Activated CD4-positive, alpha-beta memory T cell treated with anti-CD3 and anti-CD28 coated beads, Interleukin-2, amount 10 ng/mL, durations not matched to agents 7 days and 5 days (primary cell): ENCODE results near the gene CD48. TPM values are rescaled to one million over a fixed set of nuclear protein-coding genes. Genes with fewer than 3 reads are reported as not detected.

Experiments used
- CTCF ChIA-PET: fragments of 350-600 bp; sonication (Branson Sonifier 250); formaldehyde crosslinking; loops from one replicate; lab custom pipeline; 2021; ENCODE audit warnings: antibody characterized with exemption, inconsistent platforms; lab: Charles Lee
- POLR2A ChIA-PET: fragments of 350-600 bp; sonication (Branson Sonifier 250); formaldehyde crosslinking; loops from one replicate; lab custom pipeline; 2021; ENCODE audit warnings: antibody characterized with exemption; lab: Charles Lee
- DNase-seq: peaks from one replicate; pipeline ENCODE4 v3.0.0-alpha.2; 2020
- H3K27ac Mint-ChIP-seq: one replicate; pipeline ENCODE4 v1.8.0; 2021; ENCODE audit warnings: mild to moderate bottlenecking, mixed read lengths
- H3K27me3 Mint-ChIP-seq: one replicate; pipeline ENCODE4 v1.8.0; 2021; ENCODE audit warnings: mixed read lengths
- H3K36me3 Mint-ChIP-seq: one replicate; pipeline ENCODE4 v1.8.0; 2021; ENCODE audit warnings: low read depth, mixed read lengths
- H3K4me1 Mint-ChIP-seq: one replicate; pipeline ENCODE4 v1.8.0; 2021; ENCODE audit warnings: mixed read lengths
- H3K4me3 Mint-ChIP-seq: one replicate; pipeline ENCODE4 v1.8.0; 2021; ENCODE audit warnings: mild to moderate bottlenecking, mixed read lengths
- H3K9me3 Mint-ChIP-seq: one replicate; pipeline ENCODE4 v1.8.0; 2021; ENCODE audit warnings: mixed read lengths
- total RNA-seq, 2 experiments: library from RNA; stranded (reverse); gene quantifications; one replicate each; pipeline ENCODE4 v1.2.3, GENCODE V29; 2021

The CD48 gene
- total RNA-seq, 2 experiments from 2014 or later, result 403 to 404 TPM

DNA sequence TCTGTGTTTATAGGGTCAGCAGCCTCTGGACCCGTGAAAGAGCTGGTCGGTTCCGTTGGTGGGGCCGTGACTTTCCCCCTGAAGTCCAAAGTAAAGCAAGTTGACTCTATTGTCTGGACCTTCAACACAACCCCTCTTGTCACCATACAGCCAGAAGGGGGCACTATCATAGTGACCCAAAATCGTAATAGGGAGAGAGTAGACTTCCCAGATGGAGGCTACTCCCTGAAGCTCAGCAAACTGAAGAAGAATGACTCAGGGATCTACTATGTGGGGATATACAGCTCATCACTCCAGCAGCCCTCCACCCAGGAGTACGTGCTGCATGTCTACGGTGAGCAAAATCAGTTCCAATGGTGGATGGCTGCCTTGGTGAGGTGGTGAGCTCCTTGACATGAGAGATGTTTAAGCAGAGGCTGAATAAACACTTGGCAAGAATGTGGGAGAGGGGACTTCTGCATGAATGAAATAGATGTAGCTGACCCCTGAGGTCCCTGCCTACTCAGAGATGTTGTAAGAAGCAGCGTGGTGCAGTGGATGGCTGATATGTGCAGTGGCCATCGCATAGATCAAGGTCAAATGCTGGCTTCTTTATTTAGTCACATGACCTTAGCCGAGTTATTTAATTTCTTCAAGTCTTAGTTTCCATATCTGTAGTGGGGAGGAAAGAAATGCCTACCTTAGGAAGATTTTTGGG is 36.7 kb upstream of the CD48 start:
- ChIA-PET CTCF (interaction anchor here (0.6 to 2.2 kb wide), 6 partner anchors 10 to 88 kb away, joined by 3 to 7 read pairs (median 4); partner anchors contain the start of gene SLAMF7), POLR2A (no interaction called here)
- DNase-seq, result no peak
- no peak overlapping the region for H3K27ac Mint-ChIP-seq
- H3K4me1 Mint-ChIP-seq, result peaks cover 53% of the 10 kb centered on the region
- no peaks in the 10 kb centered on the region for H3K27me3 Mint-ChIP-seq
- no peak overlapping the region for H3K4me3 Mint-ChIP-seq
- H3K9me3 Mint-ChIP-seq, result no peaks in the 10 kb centered on the region
- peaks cover 5% of the 10 kb centered on the region for H3K36me3 Mint-ChIP-seq

DNA sequence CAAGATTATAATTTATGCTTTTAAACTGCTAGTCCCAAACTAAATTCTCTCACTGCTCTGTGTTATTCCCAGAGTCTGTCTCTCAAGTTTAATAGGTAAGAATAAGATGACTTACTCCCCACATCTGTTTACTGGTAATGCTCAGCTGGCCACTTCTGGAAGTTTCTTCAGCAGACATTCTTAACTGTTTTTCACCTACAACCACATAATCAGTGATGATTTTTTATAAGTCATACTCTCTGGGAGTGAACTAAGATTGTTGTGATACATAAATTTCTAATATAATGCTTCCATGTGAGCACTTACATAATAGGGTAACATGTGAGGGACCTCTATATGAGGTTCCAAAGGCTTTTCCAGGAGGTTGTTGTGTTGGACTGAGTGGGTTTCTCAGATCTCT is 36.1 kb upstream of the CD48 start:
- Mint-ChIP-seq H3K9me3 (no peaks in the 10 kb centered on the region), H3K27ac (no peak overlapping the region), H3K27me3 (no peaks in the 10 kb centered on the region), H3K36me3 (no peaks in the 10 kb centered on the region), H3K4me3 (no peak overlapping the region), H3K4me1 (peaks cover 57% of the 10 kb centered on the region)
- DNase-seq, result no peak
- ChIA-PET CTCF (interaction anchor here (0.7 to 2.2 kb wide), 5 partner anchors 9 to 89 kb away, joined by 3 to 7 read pairs (median 5); partner anchors contain the start of gene SLAMF7), POLR2A (interaction anchor here (2.0 kb wide), 1 partner anchor 15 kb away, joined by 6 read pairs; no protein-coding TSS in a partner anchor)

DNA sequence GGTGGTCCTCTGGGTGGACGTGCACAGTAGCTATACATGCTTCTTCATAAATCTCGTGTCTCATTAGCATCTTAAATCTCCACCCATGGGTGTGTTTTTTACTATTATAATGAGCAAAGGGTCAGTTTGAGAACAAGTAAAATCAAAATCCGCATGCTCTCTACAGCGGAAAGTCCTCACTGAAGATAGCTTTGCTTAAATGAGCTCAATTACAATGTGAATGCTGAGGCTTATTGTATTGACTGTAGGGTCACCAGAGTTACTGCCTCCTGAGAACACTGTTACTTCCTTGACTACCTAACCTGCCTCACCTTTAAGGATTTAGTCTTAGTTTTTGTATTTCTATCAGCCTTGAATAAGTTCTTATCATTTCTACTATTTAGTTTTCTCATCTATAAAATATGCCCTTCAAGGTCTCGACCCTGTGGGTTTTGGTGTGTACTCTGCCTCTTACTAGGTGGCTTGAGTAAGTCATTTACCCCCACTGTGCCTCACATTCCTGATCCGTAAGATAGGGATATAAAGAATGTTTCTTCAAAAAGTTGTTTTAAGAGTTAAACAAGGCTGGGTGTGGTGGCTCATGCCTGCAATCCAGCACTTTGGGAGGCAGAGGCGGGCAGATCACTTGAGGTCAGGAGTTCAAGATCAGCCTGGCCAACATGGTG is 35.3 kb upstream of the CD48 start:
- H3K9me3 Mint-ChIP-seq, result no peaks in the 10 kb centered on the region
- DNase-seq, result no peak
- POLR2A ChIA-PET, result interaction anchor here (2.0 kb wide), 1 partner anchor 15 kb away, joined by 6 read pairs; no protein-coding TSS in a partner anchor
- no peak overlapping the region for H3K27ac Mint-ChIP-seq
- no peak overlapping the region for H3K4me3 Mint-ChIP-seq
- peaks cover 63% of the 10 kb centered on the region for H3K4me1 Mint-ChIP-seq
- H3K36me3 Mint-ChIP-seq, result no peaks in the 10 kb centered on the region
- CTCF ChIA-PET, result interaction anchor here (1.1 to 2.1 kb wide), 3 partner anchors 21 to 90 kb away, joined by 4 to 7 read pairs (median 4); no protein-coding TSS in a partner anchor
- no peaks in the 10 kb centered on the region for H3K27me3 Mint-ChIP-seq

DNA sequence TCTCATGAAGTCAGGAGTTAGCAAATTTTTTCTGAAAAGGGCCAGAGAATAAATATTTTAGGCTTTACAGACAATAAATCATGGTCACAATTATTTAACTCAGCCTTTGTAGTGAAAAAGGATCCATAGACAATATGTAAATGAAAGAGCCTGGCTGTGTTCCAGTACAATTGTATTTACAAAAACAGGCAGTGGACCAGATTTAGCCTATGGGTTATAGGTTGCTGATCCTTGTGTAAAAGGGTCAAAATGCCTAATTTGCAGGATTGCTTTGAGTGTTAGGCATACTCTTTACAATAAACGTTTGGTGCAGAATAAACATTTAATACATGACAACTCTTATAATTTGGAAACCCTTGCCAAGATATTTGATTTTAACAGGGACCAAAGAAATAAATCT is 33.9 kb upstream of the CD48 start:
- Mint-ChIP-seq H3K4me3 (no peak overlapping the region), H3K4me1 (peaks cover 63% of the 10 kb centered on the region), H3K27me3 (no peaks in the 10 kb centered on the region), H3K36me3 (no peaks in the 10 kb centered on the region), H3K27ac (no peak overlapping the region), H3K9me3 (no peaks in the 10 kb centered on the region)
- DNase-seq, result no peak
- CTCF ChIA-PET, result interaction anchor here (1.1 to 2.2 kb wide), 5 partner anchors 20 to 208 kb away, joined by 3 to 13 read pairs (median 5); partner anchors contain the start of gene ITLN2
- POLR2A ChIA-PET, result interaction anchor here (1.4 to 2.4 kb wide), 3 partner anchors 17 to 323 kb away, joined by 4 to 9 read pairs (median 6); no protein-coding TSS in a partner anchor

DNA sequence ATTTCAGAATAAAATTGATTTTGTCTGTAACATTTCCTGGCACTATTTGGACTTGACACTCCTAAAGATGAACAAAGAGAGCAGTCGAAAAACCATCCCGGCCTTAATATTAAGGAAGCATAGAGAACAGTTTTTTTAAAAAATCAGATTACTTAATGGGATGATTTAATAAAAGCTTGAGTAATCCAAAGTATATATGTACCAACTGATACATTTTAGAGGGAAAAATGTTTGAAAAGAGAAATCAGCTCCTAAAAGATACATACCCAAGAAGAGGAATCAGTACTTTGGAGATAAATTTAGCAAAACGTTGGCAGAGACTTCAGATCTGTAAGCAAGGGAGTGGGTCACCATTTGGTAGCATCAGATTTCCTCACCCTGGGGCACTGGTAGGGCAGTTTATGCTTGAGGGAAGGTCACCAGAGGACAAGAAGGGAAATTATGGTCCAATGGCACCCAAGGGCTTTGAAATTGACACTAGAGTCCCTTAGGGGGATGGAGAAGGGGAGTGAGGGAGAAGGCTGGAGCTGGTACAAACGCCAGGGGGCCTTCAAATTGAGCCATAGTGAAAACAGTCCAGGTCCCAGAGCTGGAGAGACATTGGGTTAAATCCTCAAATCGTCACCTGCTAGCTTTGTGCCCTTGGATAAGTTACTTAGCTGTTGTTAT is 33.4 kb upstream of the CD48 start:
- CTCF ChIA-PET, result interaction anchor here (0.9 to 2.2 kb wide), 8 partner anchors 20 to 208 kb away, joined by 3 to 13 read pairs (median 4); partner anchors contain the start of gene ITLN2
- H3K36me3 Mint-ChIP-seq, result no peaks in the 10 kb centered on the region
- no peak overlapping the region for H3K4me3 Mint-ChIP-seq
- no peak for DNase-seq
- H3K27me3 Mint-ChIP-seq, result no peaks in the 10 kb centered on the region
- H3K9me3 Mint-ChIP-seq, result no peaks in the 10 kb centered on the region
- POLR2A ChIA-PET, result interaction anchor here (1.0 to 2.4 kb wide), 10 partner anchors 11 to 324 kb away, joined by 3 to 9 read pairs (median 4); partner anchors contain the start of genes CD48 and LY9
- peak overlapping the region; percentile 75 for H3K27ac Mint-ChIP-seq
- H3K4me1 Mint-ChIP-seq, result peaks cover 62% of the 10 kb centered on the region

DNA sequence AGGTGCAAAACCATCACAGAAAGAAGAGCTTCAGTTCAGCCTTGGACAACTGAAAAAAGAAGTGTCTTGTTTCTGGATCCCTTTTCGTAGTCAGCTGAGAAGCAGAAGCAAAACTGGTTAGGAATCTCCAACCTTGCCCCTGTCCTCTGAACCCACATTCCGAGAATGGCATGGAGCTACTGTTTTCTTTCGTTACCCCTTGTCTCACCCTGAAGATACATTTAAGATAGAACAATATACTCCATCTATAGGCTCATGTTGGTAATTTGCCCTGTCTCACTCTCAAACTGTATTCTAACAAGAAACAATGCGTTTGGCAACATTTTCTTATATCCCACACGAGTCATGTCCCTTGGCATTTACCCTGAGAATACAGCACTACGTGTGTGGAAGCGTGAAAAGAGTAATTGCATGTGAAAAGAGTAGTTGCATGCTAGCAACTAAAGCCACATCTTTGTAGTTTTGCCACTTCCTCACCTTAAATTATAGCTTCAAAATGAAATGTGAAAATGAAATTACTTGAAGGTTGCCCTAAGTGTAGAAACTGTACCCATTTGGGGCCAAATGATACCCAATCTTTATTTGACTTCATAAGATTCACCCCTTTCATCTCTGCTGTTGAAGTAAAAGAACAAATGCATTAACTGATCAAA is 32.7 kb upstream of the CD48 start:
- ChIA-PET CTCF (interaction anchor here (0.7 to 2.2 kb wide), 10 partner anchors 12 to 209 kb away, joined by 3 to 13 read pairs (median 4); partner anchors contain the start of gene ITLN2), POLR2A (interaction anchor here (0.8 to 2.4 kb wide), 12 partner anchors 11 to 325 kb away, joined by 3 to 9 read pairs (median 4); partner anchors contain the start of genes CD48 and LY9)
- no peaks in the 10 kb centered on the region for H3K27me3 Mint-ChIP-seq
- H3K36me3 Mint-ChIP-seq, result no peaks in the 10 kb centered on the region
- H3K9me3 Mint-ChIP-seq, result no peaks in the 10 kb centered on the region
- H3K4me1 Mint-ChIP-seq, result peaks cover 64% of the 10 kb centered on the region
- peak overlapping the region; percentile 36 for H3K4me3 Mint-ChIP-seq
- DNase-seq, result no peak
- peak overlapping the region; percentile 75 for H3K27ac Mint-ChIP-seq

DNA sequence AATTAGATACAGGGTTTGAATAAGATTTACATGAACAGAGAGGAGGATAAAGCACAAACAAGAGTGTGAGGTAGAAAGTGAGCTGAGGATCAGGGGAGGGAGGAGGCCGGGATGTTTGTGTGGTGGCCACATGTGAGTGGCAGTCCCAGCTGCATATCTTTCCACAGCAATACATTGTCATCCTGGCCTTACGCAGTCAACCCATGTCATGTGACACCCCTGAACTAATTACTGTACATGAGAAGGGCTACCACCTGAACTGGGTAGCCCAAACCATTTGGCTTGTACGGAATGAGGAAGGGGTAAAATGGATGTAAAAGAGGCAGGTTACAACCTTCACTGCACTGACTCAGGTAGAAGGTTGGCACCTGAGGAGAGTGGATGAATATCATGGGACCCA is 31.6 kb upstream of the CD48 start:
- Mint-ChIP-seq H3K27ac (no peak overlapping the region), H3K4me1 (peaks cover 69% of the 10 kb centered on the region), H3K4me3 (no peak overlapping the region), H3K36me3 (no peaks in the 10 kb centered on the region), H3K9me3 (no peaks in the 10 kb centered on the region), H3K27me3 (no peaks in the 10 kb centered on the region)
- no peak for DNase-seq
- POLR2A ChIA-PET, result interaction anchor here (0.8 to 2.4 kb wide), 4 partner anchors 10 to 55 kb away, joined by 3 to 9 read pairs (median 6); no protein-coding TSS in a partner anchor
- CTCF ChIA-PET, result interaction anchor here (0.9 to 2.2 kb wide), 5 partner anchors 10 to 208 kb away, joined by 3 to 13 read pairs (median 3); no protein-coding TSS in a partner anchor

DNA sequence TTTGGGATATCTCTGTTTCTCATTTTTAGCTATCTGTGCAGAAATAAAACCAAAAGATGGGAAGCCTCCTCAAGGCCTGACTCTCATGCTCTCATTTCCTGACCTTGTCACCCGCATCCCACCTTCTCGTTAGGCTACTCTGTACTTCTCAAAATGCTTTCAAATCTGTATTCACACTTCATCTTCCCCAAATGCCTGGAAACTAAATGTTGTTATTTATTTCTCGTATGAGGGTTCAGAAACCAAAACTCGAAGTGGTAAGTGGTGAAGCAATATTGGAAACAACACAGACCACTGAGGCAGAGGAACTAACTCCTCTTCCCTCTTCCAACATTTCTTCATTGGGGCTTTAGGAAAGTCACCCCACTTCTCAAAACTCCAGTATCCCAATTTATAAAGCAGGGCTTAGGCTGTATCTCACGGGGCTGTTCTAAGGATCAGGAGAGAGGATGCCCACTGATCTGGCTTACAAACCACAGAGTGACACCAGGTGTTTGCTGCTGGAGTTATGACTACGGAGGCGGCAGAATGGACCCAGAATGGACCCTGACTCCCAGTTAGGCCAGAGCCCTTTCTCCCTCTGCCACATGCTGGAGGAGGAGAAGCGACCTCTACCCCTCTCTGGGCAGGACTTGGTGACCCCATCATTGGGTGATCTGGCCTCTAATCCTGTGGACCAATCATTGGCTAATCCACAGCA is 31.0 kb upstream of the CD48 start:
- H3K27me3 Mint-ChIP-seq, result no peaks in the 10 kb centered on the region
- CTCF ChIA-PET, result interaction anchor here (0.9 to 1.8 kb wide), 3 partner anchors 9 to 209 kb away, joined by 3 to 4 read pairs (median 3); no protein-coding TSS in a partner anchor
- peaks cover 69% of the 10 kb centered on the region for H3K4me1 Mint-ChIP-seq
- H3K4me3 Mint-ChIP-seq, result no peak overlapping the region
- DNase-seq, result no peak
- no peaks in the 10 kb centered on the region for H3K36me3 Mint-ChIP-seq
- H3K27ac Mint-ChIP-seq, result peak overlapping the region; percentile 61
- no peaks in the 10 kb centered on the region for H3K9me3 Mint-ChIP-seq
- POLR2A ChIA-PET, result interaction anchor here (0.8 kb wide), 1 partner anchor 55 kb away, joined by 3 read pairs; no protein-coding TSS in a partner anchor

DNA sequence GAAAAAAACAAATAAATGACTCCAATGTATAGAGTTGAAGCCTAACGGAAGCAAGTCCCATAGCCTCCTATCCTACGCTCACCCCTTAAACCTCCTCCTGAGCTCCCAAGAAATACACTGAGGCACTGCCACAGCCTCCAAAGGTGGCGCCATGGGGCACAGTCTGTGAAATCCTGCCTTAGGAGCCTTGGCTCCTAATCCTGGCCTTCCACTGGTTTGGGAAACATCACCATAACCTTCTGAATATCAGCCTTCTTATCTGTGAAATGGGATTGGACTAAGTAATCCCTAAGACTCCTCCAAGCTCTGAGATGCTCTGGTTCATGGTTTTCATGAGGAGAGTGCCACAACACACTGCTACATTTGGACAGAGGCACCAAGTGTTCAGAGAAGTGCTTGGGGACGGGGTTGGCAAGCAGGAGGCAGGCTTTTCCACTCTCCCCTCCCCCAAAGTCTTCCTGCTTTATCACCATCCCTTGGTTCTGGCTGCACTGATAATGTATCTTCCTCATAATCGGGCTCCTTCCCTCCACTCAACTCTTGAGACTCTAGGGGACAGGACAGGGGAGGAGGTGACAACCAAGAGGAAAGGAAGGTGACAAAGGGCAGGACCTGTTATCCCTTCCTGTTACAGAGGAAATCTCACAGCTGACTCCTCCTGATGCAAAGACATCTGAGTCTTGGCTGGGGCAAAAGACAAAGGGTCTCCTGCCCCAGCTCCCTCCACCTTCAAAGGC is 30.2 kb upstream of the CD48 start:
- peaks cover 2% of the 10 kb centered on the region for H3K27me3 Mint-ChIP-seq
- H3K27ac Mint-ChIP-seq, result peak overlapping the region; percentile 61
- ChIA-PET CTCF (interaction anchor here (1.8 kb wide), 1 partner anchor 26 kb away, joined by 4 read pairs; no protein-coding TSS in a partner anchor), POLR2A (no interaction called here)
- peaks cover 4% of the 10 kb centered on the region for H3K9me3 Mint-ChIP-seq
- DNase-seq, result no peak
- peaks cover 69% of the 10 kb centered on the region for H3K4me1 Mint-ChIP-seq
- H3K36me3 Mint-ChIP-seq, result peaks cover 4% of the 10 kb centered on the region
- no peak overlapping the region for H3K4me3 Mint-ChIP-seq

DNA sequence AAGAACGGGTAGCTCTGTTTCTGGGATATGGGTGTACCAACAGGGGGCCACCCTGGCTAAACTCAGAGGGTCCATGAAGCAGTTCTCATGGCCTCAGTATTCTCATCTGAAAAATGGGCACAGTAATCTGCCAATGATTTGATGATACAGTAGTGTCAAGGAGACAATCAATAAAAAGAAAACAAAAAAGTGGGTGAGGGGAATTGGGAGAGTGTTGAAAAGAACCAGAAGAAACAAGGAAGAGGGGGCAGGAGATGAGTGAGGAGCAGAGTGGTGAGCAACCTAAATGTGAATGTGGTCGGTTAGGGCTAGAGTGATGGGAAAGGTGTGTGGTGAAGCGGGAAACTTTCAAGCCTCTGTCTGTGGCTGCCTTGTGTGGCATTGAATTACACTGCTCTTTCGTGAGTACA is 29.5 kb upstream of the CD48 start:
- Mint-ChIP-seq H3K36me3 (peaks cover 9% of the 10 kb centered on the region), H3K4me3 (peak overlapping the region; percentile 44), H3K27me3 (peaks cover 2% of the 10 kb centered on the region), H3K4me1 (peaks cover 68% of the 10 kb centered on the region), H3K27ac (peak overlapping the region; percentile 51), H3K9me3 (peaks cover 5% of the 10 kb centered on the region)
- DNase-seq, result no peak
- POLR2A ChIA-PET, result interaction anchor here (1.2 to 1.3 kb wide), 2 partner anchors 26 to 34 kb away, joined by 4 to 5 read pairs; no protein-coding TSS in a partner anchor
- CTCF ChIA-PET, result interaction anchor here (1.1 to 2.7 kb wide), 3 partner anchors 15 to 66 kb away, joined by 3 to 14 read pairs (median 4); no protein-coding TSS in a partner anchor
